HG02852 (cell line): ENCODE results near the gene LRRC38.

ENCODE experiments used
- ATAC-seq: cut with Tn5 transposase; IDR thresholded peaks from one replicate; pipeline ENCODE4 v1.9.1; 2021; ENCODE audit warnings: mild to moderate bottlenecking, moderate library complexity; ENCODE audit not compliant: unreplicated experiment

The LRRC38 gene

DNA sequence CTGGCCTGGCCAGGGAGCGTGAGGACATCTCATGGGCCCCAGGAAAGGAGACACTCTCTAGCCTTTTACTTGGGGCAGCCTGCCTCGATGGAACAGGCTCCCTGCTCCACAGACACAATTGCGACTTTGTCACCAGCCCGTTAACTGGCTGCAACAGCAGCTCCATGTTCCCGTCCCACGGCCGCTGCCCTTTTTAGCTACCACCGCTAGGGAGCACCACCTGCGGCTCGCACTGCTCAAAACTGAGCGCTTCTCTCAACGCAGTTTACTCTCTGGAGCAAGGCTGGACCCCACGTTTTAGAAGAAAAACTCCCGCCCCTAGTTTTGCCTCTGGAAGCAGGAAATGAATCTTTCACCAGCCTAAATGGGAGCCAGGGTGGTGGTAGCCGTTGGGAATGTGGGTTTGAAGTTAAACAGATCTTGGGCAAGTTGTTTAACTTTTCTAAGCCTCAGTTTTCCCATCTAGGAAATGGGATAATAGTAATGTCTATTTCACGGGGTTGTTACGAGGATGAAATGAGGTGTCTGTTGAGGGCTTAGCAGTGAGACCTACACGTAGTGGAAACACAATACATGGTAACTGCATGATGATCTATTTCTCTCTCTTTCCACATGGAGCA lies 3.5 kb upstream of the LRRC38 start:
- no peak for ATAC-seq

DNA sequence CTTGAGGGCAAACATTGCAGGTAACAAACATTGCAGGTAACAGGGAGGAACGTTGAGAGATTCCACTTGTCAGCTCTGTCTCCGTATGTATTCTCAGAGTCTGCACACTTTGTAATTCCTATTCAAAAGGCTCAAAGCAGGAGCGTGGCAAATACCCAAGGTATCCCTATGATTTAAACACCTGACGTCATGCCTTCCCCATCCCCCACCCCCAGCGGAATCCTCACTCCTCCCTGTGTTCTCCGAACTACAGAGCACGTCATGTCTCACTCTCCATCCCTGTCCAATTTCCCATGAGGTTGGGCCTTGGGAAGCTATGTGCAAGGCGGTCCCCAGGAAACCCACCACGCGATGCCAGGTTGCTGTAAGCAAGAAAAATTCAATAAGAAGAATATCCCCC lies 2.8 kb upstream of the LRRC38 start:
- ATAC-seq, result no peak

DNA sequence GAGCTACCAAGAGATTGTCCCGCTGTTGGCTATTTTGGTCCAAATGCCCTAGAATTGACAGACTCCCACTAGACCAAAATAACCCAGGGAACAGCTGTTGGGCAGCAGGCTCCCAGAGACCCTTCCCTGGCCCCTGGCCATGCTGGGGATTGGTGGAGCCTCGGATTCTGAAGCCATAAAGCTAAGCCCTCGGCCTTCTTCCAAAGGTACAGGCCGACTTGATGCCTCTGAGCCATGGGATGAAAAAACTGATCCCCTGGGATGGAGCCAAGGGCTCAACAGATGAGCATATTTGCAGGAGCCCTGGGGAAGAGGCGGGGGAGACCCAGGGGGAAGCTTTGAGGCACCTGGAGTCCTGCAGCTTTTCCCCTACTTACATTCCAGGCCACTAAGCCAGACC lies 1.0 kb upstream of the LRRC38 start:
- ATAC-seq, result no peak

DNA sequence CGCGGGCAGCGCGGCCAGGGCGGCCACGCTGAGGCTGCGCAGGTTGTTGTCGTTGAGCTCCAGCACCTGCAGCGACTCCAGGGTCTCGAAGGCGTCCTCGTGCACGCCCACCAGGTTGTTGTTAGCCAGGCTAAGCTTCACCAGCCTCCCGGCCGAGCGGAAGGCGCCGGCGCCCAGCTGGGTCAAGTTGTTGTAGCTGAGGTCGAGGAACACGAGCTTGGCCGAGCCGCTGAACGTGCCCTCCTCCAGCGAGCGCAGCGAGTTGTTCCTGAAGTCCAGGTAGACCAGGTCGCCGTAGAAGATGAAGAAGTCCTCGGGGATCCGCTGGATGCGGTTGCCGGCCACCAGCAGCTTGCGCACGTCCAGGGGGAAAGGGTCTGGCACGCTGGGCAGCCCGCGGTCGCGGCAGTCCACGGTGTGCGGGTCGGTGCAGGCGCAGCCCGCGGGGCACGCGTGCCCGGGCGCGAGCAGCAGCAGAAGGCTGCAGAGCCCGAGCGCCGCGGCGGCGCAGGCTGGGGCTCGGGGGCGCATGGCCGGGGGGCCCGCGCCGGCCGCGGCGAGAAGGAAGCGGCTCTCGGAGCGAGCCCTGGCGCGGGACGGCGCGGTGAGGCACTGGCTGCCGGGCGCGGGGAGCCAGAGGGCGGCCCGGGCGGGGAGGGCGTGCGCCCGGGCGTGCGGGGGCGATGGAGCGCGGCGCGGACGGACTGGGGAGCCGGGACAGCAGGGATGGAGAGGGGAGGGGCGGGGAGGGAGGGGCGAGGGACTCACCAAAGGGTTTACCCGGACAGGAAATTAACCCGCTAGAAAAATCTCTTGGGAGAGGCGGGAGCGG lies 524 bp downstream of the LRRC38 start:
- no peak for ATAC-seq

DNA sequence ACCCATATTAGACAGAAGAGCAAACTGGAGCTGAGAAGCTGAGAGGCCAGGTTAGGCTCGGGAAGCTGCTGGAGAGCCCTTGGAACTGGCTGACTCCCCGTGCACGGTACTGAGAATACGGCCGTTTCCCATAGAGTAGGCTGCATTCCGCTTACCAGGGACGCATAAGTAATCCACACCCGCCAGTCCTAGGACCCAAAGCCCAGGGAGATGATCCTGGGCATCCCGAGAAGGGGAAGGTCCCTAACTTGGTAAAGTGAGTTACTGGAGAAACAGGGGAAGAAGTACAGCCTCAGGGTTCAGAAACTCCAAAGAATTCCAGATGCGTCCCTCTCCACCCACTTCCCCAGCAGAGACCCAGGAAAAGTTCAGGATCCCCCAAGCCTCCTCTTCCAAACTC lies 1.3 kb downstream of the LRRC38 start:
- no peak for ATAC-seq

DNA sequence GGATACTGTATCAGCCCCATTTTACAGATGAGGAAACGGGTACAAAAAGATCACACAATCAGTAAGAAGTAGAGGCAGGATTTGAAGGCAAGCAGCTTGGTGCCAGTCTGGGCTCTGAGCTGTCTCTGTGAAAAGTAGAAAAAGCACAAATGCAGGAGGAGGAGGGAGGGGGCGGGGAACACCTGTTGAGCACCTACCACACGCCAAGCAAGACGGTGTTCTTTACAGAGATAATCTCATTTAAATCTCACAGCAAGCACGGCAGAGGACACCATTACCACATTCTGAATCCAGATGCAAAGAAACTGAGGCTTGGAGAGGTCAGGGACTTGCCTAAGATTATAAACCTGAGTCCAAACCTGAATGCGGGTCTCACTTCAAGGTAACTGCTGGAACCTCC lies 3.3 kb downstream of the LRRC38 start:
- no peak for ATAC-seq

DNA sequence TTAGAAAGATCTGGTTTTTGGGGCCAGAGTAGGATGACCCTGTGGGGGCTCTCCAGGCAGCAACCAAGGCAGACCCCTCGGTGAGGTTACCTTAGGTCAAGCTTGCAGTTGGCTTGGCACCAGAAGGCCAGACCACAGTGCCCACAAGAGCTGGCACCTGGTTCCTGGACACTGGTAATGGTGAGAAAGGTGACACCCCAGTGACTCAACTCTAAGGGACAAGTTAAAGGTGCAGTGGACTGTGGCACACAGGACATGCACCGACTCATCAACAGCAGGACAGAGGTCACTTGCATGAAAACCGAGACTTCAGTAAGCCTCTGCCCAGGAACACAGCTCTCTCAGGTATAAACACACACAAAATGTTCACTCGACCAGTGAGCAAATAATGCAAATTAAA lies 6.7 kb downstream of the LRRC38 start:
- ATAC-seq, result no peak

DNA sequence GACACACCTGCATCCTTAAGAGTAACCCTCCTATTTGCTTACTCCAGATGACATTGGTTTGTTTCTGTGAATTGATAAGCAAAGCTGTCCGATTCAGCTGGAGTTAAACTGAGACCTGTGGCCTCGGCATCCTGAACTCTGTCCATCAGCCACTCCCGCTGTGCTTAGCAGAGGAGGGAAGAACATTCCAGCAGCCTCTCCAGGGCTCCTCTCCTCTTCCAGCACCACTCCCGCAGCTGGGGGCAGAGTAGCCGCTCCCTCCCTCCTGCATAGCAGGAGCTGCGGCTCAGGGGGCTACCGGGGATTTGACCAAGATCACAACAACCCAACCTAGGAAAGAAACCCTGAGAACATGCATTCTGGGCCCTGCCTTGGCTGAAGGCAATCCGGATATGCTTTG lies 8.8 kb downstream of the LRRC38 start:
- ATAC-seq, result no peak

DNA sequence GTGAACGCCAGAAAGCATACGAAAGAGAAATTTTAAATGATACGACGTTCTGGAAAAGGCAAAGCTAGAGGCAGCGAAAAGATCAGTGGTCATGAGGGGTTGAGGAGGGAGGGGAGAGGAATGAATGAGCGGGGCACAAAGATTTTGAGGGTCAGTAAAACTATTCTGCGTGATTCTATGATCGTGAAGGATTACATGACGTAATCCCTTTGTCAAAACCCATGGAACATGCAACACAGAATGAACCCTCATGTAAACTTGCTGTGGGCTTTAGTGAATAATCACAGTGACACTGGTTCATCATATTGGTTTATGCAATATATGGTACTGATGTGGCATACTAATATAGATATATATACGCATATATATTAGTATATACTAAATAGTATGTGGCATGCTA lies 13.0 kb downstream of the LRRC38 start:
- no peak for ATAC-seq

DNA sequence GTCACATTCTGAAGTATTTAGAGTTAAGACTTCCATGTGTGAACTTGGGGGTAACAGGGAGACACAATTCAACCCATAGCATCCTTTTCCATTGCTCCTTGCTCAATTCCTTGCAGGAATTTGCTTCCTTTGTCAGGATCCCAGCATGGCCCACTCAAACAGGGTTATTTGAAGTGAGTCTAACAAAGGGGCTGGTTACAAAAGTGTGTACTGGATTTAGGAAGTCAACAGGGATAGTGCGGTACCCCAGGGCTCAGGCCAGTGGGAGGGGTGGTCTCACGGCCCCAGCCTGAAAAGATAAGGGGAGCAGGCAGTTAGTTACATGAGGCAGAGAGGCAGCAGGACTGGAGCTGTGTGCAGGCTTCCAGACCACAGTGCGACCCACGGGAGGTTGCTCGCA lies 14.4 kb downstream of the LRRC38 start:
- ATAC-seq, result no peak

DNA sequence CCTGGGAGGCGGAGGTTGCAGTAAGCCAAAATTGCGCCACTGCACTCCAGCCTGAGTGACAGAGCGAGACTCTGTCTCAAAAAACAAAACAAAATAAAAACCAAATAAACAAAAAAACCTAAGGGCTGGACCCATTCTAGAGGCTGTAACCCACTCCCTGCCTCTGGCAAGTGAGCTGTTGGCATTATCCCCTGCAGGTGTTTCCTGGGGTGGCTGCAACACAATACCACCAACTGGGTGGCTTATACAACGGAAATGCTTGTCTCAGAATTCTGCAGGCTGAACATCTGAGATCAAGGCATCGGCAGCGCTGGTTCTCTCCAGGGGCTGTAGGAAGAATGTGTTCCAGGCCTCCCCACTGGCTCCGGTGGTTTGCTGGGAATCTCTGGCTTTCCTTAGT lies 15.2 kb downstream of the LRRC38 start:
- ATAC-seq, result no peak

DNA sequence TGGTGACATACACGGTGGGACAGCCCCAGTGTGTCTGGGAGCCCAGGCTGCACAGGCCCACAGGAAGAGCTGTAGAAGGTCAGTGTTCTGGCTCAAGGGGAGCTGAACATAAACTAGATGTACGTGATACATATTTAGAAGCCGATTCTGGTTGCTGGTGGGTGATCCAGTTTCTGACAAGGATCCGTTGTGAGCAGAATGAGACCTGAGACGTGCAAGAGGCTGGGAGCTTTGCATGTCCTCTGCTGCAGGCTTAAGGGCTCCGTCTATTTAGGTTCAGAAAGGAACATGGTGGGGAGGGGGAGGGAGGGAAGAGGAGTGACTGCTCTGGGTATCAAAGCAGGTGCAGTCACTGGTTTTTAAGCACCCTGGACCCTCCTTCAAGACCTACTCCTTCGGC lies 18.6 kb downstream of the LRRC38 start:
- no peak for ATAC-seq

DNA sequence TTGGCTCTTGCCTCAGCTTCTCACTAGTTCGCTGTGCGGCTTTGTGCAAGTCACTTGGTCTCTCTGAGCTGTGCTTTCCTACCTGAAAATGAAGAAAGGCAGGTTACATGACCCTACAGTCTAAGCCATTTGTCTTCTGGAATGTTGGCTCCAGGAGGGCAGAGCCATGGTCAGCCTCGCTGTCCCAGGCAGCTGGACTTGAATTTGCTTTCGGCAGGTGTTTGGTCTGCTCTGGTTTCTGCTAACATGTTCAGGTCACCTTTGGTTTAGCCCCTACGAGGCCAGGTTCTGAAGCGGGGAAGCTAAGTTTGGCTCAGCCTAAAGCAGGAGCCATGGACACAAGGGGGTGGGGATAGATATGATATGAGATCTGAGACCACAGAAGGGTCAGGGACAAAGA lies 19.1 kb downstream of the LRRC38 start:
- no peak for ATAC-seq

DNA sequence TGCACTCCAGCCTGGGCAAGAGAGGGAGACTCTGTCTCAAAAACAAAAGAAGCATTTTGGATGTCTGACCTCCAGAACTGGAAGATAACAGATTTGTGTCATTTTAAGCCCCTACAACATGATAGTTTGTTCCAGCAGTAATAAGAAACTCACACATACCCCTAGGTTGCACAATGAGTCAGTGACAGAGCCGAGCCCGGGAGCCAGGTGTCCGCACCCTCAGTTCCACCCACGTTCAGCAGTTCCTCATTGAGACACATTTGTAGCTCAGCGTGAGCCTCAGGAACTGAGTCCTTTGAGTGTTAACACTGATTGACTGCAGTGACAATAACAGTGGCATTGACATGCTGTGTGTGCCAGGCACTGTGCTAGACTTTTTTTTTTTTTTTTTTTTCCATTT lies 19.8 kb downstream of the LRRC38 start:
- peak; percentile 70 for ATAC-seq

DNA sequence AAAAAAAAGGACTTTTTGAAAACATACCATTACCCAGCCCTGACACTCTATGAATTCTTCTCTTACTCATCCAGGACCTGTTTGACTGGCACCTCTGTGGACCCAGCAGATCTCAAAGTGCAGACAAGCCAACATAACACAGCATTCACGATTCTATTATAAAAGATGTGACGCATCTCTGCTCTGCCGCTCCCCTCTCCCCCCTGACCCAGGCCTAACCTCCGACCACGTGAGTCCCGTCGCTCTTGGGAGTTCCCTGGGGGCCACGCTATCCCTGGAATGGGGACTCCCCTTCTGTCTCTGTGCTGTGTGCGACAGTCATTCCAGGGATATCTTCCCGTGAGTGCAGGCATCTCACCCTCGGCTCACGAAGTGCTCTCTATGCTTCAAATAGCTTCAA lies 21.1 kb downstream of the LRRC38 start:
- ATAC-seq, result no peak

DNA sequence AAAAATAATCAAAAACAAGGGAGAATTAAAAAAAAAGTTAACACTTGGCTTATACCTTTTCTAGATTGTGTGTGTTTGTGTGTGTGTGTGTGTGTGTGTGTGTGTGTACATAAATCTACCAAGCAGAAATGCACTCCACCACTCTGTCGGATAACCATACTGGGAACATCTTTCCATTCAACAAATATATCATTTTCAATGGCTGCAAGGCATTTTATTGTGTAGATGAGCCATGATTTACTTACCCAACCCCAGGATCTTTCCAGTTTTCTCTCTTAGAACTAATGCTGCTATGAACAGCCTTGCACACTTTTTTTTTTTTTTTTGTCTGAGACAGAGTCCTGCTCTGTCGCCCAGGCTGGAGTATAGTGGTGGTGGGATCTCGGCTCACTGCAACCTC lies 25.8 kb downstream of the LRRC38 start:
- ATAC-seq, result no peak

DNA sequence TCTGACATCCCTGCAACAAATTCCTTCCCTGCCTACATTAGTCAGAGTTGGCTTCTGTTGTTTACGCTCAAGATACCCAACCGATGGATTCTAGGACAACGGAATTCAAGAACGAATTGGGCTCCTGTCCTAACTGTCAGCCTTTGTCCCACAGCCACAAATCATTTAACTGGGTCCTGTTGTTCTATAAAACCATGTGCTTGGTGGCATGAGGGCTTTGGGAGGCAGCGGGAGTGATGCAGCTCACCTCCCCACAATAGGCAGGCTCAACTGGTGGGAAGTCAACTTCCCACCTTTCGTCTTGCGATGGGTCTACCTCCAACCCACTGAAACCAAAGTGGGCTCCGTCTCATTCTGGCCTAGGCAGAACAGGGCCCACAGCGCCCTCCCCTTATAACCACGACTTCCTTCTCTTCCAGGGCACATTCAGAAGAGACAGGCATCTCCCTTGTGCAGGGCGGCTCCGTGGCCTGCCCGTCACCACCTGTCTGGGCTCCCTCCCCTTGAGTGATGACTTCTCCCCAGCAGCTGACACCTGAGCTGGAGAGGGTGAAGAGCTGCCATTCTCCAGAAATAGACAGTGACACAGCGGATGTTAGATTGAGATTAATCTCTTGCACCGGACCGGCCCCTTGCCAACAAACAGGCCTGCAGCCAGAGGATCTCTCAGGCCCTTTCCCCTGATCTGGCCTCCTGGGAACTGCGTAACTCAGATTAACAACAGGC lies 26.5 kb downstream of the LRRC38 start:
- ATAC-seq, result no peak

DNA sequence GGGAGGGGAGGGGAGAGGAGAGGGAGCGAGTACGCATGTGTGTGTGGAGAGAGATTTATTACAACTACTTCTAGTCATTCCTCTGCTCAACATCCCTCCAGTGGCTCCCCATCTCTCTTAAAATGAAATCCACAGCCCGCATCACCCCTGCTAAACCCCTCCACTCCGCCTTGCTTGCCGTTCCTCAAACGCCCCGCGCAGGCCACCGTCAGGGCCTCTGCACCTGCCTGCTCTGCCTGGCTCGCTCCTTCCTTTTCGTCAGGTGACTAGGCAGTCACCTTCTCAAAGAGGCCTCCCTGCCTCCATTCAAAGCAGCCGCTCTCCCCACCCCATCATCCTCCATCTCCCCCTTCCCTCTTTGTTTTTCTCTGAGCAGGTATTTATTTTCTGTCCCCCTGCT lies 29.9 kb downstream of the LRRC38 start:
- ATAC-seq, result no peak

DNA sequence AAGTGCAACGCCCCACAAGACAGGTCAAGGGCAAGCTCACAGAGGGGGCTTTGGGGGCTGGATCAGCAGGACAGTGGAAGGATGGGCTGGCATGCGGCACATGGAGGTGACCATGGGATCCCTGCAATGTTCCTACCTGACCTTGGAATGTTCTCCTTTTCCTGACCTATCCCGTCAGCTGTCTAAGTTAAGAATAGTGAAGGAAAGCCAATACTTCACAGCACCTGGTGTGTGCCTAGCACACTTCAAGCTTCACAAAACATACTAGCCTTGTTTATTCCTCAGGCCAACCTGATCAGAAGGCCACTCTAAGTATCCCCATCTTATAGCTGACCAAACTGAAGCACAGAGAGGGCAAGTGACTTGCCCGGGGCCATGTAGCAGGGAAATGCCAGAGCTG lies 31.2 kb downstream of the LRRC38 start:
- ATAC-seq, result no peak

DNA sequence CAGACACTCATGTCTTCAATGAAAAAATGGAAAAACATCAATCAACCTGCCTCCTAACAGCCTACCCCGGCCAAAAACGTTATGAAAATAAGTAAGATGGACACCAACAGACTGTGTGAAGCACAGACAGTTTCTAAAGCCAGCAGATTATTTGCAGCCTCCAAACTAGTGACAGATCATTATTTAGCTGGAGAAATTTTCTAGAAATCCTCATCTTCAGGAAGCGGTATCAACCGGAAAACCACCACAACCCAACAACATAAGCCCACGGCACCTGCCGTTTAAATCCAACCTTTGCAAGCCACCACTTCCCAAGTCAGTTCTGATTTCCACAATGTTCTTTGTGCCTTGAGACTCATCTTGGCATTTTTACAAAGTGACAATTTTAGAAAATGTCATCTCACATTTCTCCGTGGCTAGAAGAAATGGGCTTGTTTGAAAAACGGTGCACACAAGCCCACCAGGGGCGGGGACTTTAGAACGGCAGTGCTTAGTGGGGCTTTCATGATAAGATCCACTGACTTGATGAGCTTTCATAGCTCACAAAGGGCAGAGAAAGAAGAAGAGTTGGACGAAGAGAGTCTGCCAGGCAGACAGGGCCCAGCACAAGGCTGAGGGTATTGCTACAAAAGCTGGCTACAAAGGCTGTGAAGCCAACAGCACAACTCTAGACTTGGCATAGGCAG lies 34.5 kb downstream of the LRRC38 start:
- no peak for ATAC-seq

DNA sequence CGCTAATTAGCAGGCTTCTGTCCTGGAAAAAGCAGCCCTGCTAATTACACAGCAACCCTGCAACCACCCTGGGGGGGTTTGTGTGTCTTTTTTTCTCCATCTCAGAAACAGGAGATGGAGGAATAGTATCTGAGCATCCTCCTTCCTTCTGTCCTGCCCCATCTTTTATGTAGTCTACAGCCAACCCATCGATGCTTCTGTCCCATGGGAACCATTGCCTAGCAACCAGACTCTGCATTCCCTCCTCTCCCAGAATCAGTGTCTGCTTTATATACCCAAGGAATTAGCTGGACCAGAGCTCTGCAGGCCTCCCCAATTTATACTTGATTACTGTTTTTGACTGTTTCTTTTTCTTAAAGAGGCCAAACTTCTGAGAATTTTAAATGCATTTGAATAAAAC lies 35.1 kb downstream of the LRRC38 start:
- ATAC-seq, result no peak

DNA sequence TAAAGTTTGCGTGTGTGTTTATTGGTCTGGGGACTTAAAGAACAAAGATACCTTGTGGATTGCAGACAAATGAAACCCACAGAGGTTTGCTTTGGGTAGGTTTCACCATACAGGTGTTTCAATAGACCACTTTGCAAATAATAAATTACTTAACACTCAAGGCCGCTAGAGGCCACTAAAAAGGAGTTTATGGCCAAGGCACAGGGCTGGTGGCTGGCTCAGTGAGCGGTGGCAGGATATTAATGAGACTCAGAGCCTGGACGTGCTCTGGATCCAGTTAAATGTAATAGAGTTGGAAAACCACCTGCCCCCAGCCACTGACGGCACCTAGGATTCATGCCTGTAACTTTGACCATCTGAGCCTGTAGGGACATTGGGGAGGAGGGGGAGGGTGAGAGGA lies 44.5 kb downstream of the LRRC38 start:
- ATAC-seq, result no peak
